Cardiac muscle cell (in vitro differentiated cells and primary cell): ENCODE results near the gene ETS2. TPM values are rescaled to one million over a fixed set of nuclear protein-coding genes. Genes with fewer than 3 reads are reported as not detected.

ENCODE experiments used
- DNase-seq, 2 donors: peaks; one replicate each; pipeline versions ENCODE4 v3.0.0 to v3.0.0-alpha.2; 2010 to 2017; ENCODE audit warnings: low read depth in 1 of 2, low spot score in 1 of 2
- H3K27ac ChIP-seq: fragments of 200-600 bp; sonication (generic); 2 replicates; pipeline ENCODE4 v1.5.1; 2016
- H3K27me3 ChIP-seq: fragments of 200-600 bp; sonication (generic); 2 replicates; pipeline ENCODE4 v1.6.0; 2016; ENCODE audit warnings: control low read depth
- H3K36me3 ChIP-seq: fragments of 200-600 bp; sonication (generic); 2 replicates; pipeline ENCODE4 v1.5.1; 2016; ENCODE audit warnings: control low read depth
- H3K4me1 ChIP-seq: fragments of 200-600 bp; sonication (generic); 2 replicates; pipeline ENCODE4 v1.8.1; 2017; ENCODE audit warnings: low read depth, mild to moderate bottlenecking, mixed run types
- H3K4me3 ChIP-seq: fragments of 200-600 bp; sonication (generic); 2 replicates; pipeline ENCODE4 v1.5.1; 2016; ENCODE audit warnings: mild to moderate bottlenecking
- H3K9me3 ChIP-seq: fragments of 200-600 bp; sonication (generic); 2 replicates; pipeline ENCODE4 v1.5.1; 2017; ENCODE audit warnings: low read depth, mild to moderate bottlenecking, control low read depth
- polyA plus RNA-seq: library from polyadenylated mRNA; unstranded; fragments of >200 nt; fragmentation: Nextera tagmentation; extraction: Ambion mirVana; gene quantifications from 2 replicates; pipeline ENCODE4 v1.2.1, GENCODE V29; 2016
- total RNA-seq: library from RNA; depleted of rRNA; stranded (reverse); fragments of >200 nt; gene quantifications from 2 replicates; pipeline ENCODE4 v1.2.3, GENCODE V29; 2016
- TF ChIP-seq, protein P1 (sequence below): IDR thresholded peaks from 2 replicates; pipeline ENCODE4 v1.5.1; 2012; ENCODE audit warnings: low read depth, mild to moderate bottlenecking, low read length

ETS2 gene
- total and polyA plus RNA-seq, 2 experiments from 2014 or later = 20.9 to 25.2 TPM

GRCh38 chr21:38838598-38839327 lies 33.0 kb downstream of the ETS2 start:
- no peak for DNase-seq
- Histone ChIP-seq H3K4me1 (no peaks in the 10 kb centered on the region), H3K9me3 (no peaks in the 10 kb centered on the region), H3K27ac (no peak overlapping the region), H3K36me3 (no peaks in the 10 kb centered on the region), H3K27me3 (no peaks in the 10 kb centered on the region), H3K4me3 (no peak overlapping the region)
- TF ChIP-seq, protein P1, sequence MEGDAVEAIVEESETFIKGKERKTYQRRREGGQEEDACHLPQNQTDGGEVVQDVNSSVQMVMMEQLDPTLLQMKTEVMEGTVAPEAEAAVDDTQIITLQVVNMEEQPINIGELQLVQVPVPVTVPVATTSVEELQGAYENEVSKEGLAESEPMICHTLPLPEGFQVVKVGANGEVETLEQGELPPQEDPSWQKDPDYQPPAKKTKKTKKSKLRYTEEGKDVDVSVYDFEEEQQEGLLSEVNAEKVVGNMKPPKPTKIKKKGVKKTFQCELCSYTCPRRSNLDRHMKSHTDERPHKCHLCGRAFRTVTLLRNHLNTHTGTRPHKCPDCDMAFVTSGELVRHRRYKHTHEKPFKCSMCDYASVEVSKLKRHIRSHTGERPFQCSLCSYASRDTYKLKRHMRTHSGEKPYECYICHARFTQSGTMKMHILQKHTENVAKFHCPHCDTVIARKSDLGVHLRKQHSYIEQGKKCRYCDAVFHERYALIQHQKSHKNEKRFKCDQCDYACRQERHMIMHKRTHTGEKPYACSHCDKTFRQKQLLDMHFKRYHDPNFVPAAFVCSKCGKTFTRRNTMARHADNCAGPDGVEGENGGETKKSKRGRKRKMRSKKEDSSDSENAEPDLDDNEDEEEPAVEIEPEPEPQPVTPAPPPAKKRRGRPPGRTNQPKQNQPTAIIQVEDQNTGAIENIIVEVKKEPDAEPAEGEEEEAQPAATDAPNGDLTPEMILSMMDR = no peak

- peak in 1 of 2 donors; percentile 94 for DNase-seq
- no peak overlapping the region for H3K27ac ChIP-seq
- H3K4me3 ChIP-seq = no peak overlapping the region
- no peaks in the 10 kb centered on the region for H3K27me3 ChIP-seq
- TF ChIP-seq, protein P1 = no peak
- no peaks in the 10 kb centered on the region for H3K36me3 ChIP-seq
- no peaks in the 10 kb centered on the region for H3K4me1 ChIP-seq
- H3K9me3 ChIP-seq = no peaks in the 10 kb centered on the region
Observed at GRCh38 chr21:38839328-38840286, 33.9 kb downstream of the ETS2 start.

GRCh38 chr21:38840456-38841300 lies 34.9 kb downstream of the ETS2 start:
- no peak overlapping the region for H3K4me3 ChIP-seq
- no peaks in the 10 kb centered on the region for H3K27me3 ChIP-seq
- H3K9me3 ChIP-seq = no peaks in the 10 kb centered on the region
- TF ChIP-seq, protein P1 = no peak
- no peak overlapping the region for H3K27ac ChIP-seq
- H3K4me1 ChIP-seq = no peaks in the 10 kb centered on the region
- H3K36me3 ChIP-seq = no peaks in the 10 kb centered on the region
- DNase-seq = no peak

GRCh38 chr21:38841472-38841871 lies 35.7 kb downstream of the ETS2 start:
- Histone ChIP-seq H3K36me3 (no peaks in the 10 kb centered on the region), H3K27ac (no peak overlapping the region), H3K4me1 (no peaks in the 10 kb centered on the region), H3K4me3 (no peak overlapping the region), H3K9me3 (no peaks in the 10 kb centered on the region), H3K27me3 (no peaks in the 10 kb centered on the region)
- no peak for DNase-seq
- TF ChIP-seq, protein P1 = no peak

- H3K36me3 ChIP-seq = no peaks in the 10 kb centered on the region
- H3K9me3 ChIP-seq = no peaks in the 10 kb centered on the region
- no peak overlapping the region for H3K27ac ChIP-seq
- no peak overlapping the region for H3K4me3 ChIP-seq
- no peak for DNase-seq
- H3K4me1 ChIP-seq = no peaks in the 10 kb centered on the region
- H3K27me3 ChIP-seq = no peaks in the 10 kb centered on the region
- TF ChIP-seq, protein P1 = no peak
Observed at GRCh38 chr21:38842079-38842478, 36.4 kb downstream of the ETS2 start.
